GM21526 (cell line): Measurements from ENCODE around the gene VAV1.
"Not testable (repeated sequence)": the region's sequence is repeated elsewhere in the genome, so short reads cannot be mapped to it uniquely, and the experiment has no call there.

Experiments
- ATAC-seq: cut with Tn5 transposase; IDR thresholded peaks from one replicate; pipeline ENCODE4 v1.9.1; 2021; ENCODE audit warnings: moderate library complexity; ENCODE audit not compliant: unreplicated experiment, low FRiP score

The VAV1 gene

DNA sequence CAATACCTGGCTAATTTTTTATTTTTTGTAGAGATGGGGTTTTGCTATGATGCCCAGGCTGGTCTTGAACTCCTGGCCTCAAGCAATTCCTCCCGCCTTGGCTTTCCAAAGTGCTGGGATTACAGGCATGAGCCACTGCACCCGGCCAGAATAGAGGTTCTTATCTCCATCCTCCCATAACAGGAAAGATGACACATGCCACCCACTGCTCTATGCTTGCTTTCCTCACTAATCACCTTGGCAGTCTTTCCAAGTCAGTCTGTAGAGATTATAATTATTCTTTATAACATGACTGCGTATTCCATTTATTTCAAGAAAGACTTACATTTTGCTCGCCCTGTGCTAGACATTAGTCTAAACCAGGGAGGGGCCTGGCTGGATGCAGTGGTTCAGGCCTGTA, 6.7 kb downstream of the VAV1 start:
- no peak for ATAC-seq

DNA sequence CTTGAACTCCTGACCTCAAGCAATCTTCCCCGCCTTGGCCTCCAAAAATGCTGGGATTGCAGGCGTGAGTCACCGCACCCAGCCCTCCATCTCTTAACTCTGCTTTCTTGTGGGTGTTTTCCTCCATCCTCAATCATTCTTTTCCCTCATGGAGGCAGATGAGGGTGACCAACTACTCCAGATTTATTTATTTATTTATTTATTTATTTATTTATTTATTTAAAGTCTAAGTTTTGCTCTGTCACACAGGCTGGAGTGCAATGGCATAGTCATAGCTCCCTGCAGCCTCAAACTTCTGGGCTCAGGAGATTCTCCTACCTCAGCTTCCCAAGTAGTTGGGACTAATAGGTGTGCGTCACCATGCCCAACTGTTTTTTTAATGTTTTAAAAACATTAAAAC, 14.9 kb downstream of the VAV1 start:
- ATAC-seq: no peak

GRCh38 chr19:6788896-6789295, 16.4 kb downstream of the VAV1 start:
- no peak for ATAC-seq

- no peak for ATAC-seq
Measured at GRCh38 chr19:6790194-6791128, 18.0 kb downstream of the VAV1 start.

DNA sequence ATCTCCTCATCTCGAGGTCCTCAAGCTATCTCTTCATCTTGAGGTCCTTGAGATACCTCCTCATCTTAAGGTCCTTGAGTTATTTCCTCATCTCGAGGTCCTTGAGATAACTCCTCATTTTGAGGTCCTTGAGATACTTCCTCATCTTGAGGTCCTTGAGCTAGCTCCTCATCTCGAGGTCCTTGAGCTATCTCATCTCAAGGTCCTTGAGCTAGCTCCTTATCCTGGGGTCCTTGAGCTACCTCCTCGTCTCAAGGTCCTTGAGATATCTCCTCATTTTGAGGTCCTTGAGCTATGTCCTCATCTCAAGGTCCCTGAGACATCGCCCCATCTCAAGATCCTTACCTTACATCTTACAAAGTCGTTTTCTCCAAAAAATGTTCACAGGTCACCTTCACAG, 18.7 kb downstream of the VAV1 start:
- ATAC-seq: no peak

DNA sequence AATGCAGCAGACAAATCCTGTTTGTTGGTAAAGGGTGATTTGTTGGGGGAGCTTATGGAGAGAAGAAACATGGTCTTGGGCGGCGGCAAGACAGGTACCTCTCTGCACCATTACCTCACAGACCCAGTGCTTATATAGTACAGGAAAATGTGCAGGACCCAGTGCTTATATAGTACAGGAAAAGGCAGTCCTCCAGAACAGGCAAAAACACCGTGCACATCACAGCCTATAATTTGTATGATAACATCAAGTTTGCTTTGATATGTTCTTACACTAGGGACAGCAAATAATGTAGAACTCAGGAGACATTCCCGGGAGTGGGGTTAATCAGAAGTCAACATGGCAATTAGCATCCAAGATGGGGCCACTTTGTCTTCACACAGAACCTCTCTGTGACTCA, 20.9 kb downstream of the VAV1 start:
- no peak for ATAC-seq

- no peak for ATAC-seq
Measured at GRCh38 chr19:6793973-6794372, 21.5 kb downstream of the VAV1 start.

- no peak for ATAC-seq
Measured at GRCh38 chr19:6794686-6795431, 22.4 kb downstream of the VAV1 start.

GRCh38 chr19:6796278-6796677, 23.8 kb downstream of the VAV1 start:
- ATAC-seq: no peak

- no peak for ATAC-seq
Measured at GRCh38 chr19:6797646-6798045, 25.1 kb downstream of the VAV1 start.

DNA sequence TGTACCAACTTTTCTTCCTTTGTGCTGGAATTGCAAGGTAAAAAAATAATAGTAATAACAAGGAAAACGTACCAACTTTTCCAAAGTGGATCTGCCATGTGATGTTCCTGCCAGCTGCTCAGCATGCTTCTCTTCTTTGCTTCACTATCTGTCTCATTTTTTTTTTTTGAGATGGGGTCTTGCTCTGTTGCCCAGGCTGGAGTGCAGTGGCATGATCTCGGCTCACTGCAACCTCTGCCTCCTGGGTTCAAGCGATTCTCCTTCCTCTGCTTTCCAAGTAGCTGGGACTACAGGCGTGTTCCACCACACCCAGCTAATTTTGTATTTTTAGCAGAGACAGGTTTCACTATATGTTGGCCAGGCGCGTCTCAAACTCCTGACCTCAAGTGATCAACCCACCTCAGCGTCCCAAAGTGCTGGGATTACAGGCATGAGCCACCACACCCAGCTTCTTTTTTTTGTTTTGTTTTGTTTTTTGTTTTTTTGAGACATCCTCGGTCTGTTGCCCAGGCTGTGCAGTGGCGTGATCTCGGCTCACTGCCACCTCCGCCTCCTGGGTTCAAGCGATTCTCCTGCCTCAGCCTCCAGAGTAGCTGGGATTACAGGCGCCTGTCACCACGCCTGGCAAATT, 27.8 kb downstream of the VAV1 start:
- not testable (repeated sequence) for ATAC-seq

DNA sequence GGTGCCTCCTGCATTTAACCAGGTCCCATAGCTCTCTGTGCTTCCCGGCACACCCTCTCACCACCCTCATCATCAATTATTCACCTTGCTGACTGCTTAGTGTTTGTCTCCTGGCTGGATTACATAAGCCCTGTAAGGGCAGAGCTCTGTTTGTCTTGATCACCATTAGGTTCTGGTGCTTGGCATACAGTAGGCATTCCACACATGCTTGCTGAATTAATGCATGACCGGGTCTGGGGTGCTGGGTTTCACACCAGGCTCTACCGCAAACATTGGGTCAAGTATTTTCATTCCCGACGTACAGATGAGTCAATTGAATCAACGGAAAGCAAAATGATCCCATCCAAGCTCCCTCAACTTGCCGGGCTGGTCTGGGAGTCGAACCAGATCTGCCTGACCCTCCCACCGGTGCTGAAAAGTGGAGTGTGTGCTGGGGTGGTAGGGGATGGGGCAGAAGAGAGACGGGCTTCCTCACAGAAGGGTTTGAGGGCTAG, 28.5 kb downstream of the VAV1 start:
- ATAC-seq: no peak

DNA sequence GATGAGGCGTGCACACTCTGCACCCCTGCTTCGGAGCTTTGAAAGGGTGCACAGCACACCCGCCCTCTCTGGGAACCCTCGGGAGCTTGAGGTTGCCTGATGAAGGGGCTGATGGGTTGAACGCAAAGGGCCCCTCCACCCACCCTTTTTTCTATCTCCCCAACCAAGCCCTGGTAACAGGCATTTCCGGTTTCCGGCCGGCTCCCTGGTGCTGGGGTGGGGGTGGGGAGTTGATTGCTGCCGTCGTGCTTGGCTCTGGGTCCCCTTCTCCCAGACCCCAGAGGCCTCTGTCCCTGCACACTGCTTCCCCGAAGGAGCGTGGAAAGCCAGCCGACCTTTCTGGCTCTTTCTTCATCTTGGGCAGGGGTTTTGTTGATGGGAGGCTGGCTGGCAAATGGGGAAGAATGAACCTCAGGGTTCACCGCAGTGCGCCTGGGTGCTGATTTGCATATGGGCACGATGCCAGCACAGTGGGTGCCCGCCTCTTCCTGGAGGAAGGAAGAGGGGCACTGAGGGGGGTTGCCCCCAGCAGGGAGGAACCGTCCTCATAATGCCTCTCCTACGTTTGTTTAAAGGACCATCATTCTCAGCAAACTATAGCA, 29.1 kb downstream of the VAV1 start:
- ATAC-seq: no peak

GRCh38 chr19:6802336-6803035, 30.0 kb downstream of the VAV1 start:
- ATAC-seq: no peak

- ATAC-seq: no peak
Measured at GRCh38 chr19:6803036-6803404, 30.5 kb downstream of the VAV1 start.

GRCh38 chr19:6806488-6806887, 34.0 kb downstream of the VAV1 start:
- ATAC-seq: no peak

DNA sequence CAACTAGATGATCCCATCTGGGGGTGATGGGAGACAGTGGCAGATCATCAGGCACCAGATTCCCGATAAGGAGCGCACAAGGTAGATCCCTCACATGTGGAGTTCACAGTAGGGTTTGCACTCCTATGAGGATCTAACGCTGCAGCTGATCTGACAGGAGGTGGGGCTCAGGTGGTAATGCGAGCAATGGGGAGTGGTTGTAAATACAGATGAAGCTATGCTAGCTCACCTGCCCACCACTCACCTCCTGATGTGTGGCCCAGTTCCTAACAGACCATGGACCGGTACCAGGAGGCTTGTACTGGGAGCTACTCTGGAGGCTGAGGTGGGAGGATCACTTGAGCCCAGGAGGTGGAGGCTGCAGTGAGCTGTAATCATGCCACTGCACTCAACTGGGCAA, 34.8 kb downstream of the VAV1 start:
- no peak for ATAC-seq

GRCh38 chr19:6808494-6808893, 36.0 kb downstream of the VAV1 start:
- ATAC-seq: no peak

DNA sequence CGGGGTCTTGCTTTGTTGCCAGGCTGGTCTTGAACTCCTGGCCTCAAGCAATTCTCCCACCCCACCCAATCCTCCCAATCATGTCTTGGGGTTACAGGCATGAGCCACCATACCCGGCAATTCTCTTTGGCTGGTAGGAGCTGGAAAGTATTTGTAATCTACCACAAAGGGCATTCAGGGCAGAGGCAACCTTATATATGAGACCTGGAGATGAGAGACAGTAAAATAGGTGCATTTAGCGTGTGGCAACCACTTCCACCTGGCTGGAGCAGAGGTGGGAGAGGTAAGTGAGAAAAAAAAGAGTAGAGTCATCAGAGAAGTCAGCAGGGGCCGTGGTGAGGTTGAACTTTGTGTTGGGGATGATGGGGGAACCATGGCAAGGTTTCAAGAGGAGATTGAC, 36.8 kb downstream of the VAV1 start:
- no peak for ATAC-seq

DNA sequence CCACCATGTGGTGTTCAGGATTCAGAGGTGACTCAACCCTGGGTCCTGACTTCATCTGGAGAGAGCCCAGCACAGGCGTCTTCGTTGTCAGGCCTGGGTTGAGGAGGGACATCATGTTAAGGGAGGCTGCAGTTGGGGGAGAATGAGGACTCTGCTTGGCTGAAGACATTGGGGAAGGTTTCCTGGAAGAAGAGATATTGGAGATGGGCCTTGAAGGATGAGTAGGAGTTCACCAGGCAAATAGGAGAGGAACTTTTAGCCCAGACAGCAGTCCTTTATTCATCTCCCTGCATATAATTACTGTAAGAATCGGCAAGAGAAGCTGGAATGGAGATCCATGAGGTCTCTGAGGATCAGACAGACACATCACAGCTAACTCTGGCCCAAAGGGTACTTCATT, 38.9 kb downstream of the VAV1 start:
- ATAC-seq: no peak
